Stimulated activated CD8-positive, alpha-beta memory T cell treated with anti-CD3 and anti-CD28 coated beads, Interleukin-15, amount 100 ng/mL, for 24 hours (primary cell): Measurements from ENCODE around the gene KAZN.

Experiments used
- DNase-seq: peaks from one replicate; pipeline ENCODE4 v3.0.0-alpha.2; 2020; ENCODE audit warnings: low read depth

KAZN gene

DNA sequence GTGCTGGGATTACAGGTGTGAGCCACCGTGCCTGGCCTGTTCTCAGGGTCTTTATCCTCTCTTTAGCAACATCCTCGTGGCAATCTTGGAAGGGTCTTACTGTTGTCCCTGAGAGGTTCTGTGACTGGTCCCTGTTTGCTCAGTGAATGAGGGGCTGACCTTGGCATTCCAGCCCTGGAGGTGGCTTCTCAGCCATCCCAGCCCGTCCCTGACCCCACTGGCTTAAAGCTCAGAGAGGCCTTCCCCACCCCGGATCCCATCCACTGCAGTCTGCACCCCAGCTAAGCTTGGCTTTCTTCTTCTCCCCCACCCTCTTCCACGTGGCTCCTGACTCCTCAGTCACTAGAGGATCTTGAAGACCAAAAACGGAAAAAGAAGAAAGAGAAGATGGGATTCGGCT is 466.8 kb downstream of the KAZN start:
- no peak for DNase-seq

GRCh38 chr1:15065736-15066135 is 467.3 kb downstream of the KAZN start:
- DNase-seq = no peak

- no peak for DNase-seq
Measured at GRCh38 chr1:15066191-15066590, 467.7 kb downstream of the KAZN start.

- DNase-seq = no peak
Measured at GRCh38 chr1:15067148-15067547, 468.7 kb downstream of the KAZN start.

- DNase-seq = no peak
Measured at GRCh38 chr1:15068152-15068551, 469.7 kb downstream of the KAZN start.

GRCh38 chr1:15068997-15069396 is 470.5 kb downstream of the KAZN start:
- DNase-seq = no peak

- no peak for DNase-seq
Measured at GRCh38 chr1:15070145-15070748, 471.8 kb downstream of the KAZN start.

GRCh38 chr1:15071936-15072335 is 473.5 kb downstream of the KAZN start:
- no peak for DNase-seq

DNA sequence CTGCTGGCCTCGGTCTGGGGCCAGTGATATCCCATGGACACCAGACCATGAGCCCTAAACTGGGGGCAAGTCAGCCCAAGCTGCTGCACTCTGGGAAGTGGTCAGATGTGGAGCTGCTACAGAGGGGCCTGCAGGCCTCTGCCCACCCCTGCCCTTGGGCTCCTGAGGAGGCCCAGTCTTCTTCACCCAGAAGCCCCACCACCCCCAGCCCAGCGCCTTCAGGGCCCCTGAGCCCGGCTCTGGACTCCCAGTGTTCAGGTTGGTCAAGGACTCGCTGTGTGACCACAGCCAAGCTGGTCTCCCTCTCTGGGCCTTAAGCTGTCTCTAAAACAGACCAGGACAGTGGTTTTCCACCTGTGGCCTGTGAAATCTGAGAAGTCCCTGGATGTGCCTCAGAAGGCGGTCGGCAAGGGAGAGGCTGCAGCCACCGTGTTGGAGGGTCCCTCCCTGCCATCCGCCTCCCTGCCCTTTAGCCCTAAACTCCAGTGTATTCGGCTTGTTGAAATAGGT is 475.4 kb downstream of the KAZN start:
- no peak for DNase-seq

- no peak for DNase-seq
Measured at GRCh38 chr1:15075175-15075574, 476.7 kb downstream of the KAZN start.

DNA sequence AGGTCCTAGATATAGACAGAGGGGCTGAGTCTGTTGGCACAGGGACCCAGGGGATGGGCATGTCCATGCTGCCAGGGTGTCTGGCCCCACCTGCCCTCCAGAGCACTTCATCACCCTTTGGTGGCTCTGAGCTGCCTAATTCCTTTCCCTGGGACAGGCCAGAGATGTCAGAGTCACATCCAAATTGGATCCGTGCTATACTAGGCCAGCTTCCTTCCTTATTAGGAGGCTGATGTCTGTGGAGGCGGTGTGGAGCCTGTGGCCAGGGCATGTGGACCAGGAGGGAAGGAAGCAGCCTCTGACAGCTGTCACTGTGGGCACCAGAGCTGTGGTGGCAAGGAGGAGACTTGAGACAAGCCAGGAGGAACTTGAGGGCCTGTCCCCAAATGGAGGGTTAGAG is 477.3 kb downstream of the KAZN start:
- no peak for DNase-seq

DNA sequence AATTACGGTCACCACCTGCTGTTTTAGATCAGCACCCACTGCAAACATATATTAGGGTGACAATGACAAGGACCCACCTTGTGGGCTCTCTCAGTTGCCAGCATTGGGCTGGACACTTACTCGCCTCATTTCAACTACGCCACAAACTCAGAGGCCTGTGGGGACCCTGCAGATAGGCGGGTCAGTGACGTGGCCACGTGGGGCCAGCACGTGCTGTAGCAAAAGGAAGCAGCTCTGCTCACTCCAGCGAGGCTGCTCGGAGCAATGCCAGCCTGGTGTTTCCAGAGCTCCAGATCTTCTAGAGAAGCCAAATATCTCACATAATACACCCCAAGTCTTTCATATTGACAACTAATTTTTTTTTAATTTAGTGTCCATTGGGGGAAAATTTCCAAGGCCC is 478.3 kb downstream of the KAZN start:
- DNase-seq = no peak

GRCh38 chr1:15077384-15077783 is 478.9 kb downstream of the KAZN start:
- DNase-seq = no peak

- no peak for DNase-seq
Measured at GRCh38 chr1:15080328-15081007, 482.0 kb downstream of the KAZN start.

GRCh38 chr1:15081102-15081501 is 482.6 kb downstream of the KAZN start:
- DNase-seq = no peak

DNA sequence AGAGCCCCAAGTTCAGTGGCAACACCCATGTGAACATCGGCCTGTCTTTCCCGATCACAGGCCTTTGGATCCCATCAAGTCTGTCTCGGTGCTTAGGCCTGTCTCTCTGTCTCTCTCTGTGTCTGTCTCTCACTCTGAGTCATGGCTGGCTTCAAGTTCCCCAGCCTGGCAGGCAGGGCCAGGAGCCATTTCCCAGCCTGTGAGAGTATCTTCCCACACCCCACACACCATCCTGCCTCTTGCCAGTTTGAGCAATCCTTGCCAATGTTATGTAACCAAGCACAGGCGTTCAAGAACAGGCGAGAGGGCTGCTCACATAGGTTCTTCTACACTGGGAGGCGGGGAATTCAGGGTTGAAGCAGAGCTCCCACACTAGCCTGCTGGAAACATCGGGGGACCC is 485.1 kb downstream of the KAZN start:
- no peak for DNase-seq

DNA sequence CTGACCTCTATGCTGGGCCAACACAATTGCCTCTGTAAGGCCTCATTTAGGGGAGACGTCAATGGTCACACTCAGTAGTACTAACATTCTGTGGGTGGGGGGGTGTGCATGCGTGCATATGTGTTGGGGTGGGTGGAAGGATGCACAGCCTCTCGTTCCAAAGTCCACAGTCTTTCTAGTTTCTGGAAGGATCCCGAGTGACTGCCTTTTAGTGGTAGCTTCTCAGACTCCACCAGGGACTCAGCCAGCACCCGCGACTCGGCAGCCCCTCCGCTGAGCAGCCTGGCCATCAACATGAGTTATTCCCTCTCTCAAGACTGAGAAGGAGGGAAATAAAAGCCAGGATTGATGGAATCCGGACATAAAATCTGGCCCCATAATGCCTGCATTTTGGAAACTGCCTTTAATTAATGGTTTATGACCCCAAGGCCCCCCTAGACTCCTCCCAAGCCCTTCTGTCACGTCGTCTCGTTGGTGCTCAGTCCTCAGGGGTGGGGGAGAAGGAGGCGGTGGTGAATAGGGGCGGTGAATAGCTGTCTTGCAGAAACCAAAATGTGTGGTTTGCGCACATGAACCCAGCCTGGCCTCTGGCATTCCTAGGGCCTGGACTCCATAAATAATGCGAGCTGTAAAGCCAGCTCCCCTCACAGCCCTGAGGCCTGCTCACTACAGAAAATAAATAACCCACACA is 489.9 kb downstream of the KAZN start:
- no peak for DNase-seq

GRCh38 chr1:15089258-15089992 is 490.9 kb downstream of the KAZN start:
- no peak for DNase-seq

- no peak for DNase-seq
Measured at GRCh38 chr1:15090373-15090772, 491.9 kb downstream of the KAZN start.

- DNase-seq = no peak
Measured at GRCh38 chr1:15094056-15094455, 495.6 kb downstream of the KAZN start.

- no peak for DNase-seq
Measured at GRCh38 chr1:15094719-15095495, 496.4 kb downstream of the KAZN start.

DNA sequence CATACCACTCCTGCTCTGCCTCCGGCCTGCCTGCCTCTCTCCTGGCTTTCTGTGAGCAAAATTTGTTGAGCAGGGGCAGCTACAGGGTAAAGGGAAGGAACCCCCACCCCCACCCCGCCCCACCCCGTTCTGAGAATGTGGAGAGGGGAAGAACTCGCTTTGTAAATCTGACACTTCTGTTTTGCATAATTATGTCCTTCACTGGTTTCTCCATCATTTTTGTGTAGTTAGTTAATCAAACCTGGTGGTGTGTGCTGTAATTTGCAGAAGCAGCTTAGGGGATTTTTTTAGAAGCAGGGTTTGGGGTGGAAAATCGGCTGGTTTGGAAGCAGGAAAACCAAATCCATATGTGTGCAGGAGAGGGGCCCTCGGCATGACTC is 497.0 kb downstream of the KAZN start:
- DNase-seq = no peak
